Liver (tissue), 9 donors: ENCODE data around the gene SLC7A14. TPM values are rescaled to one million over a fixed set of nuclear protein-coding genes. Genes with fewer than 3 reads are reported as not detected.

ENCODE experiments used
- DNase-seq: peaks from one replicate; pipeline ENCODE4 v3.0.0-alpha.2; 2017; ENCODE audit warnings: low spot score
- H3K27ac ChIP-seq, 2 donors: one replicate each; pipeline ENCODE4 v1.7.0; 2013; ENCODE audit warnings: inconsistent platforms in 2 of 2, low read length in 2 of 2, control low read depth in 1 of 2, low read depth in 1 of 2, mild to moderate bottlenecking in 1 of 2
- H3K27me3 ChIP-seq, 4 donors: one replicate each; pipeline versions ENCODE4 v1.6.1 to v1.7.0; 2013; ENCODE audit warnings: low read length in 3 of 4, inconsistent platforms in 1 of 4, mild to moderate bottlenecking in 1 of 4, moderate library complexity in 1 of 4; ENCODE audit not compliant: control insufficient read depth in 4 of 4, insufficient read depth in 4 of 4
- H3K36me3 ChIP-seq, 4 donors: one replicate each; pipeline versions ENCODE4 v1.6.1 to v1.7.0; 2013; ENCODE audit warnings: low read length in 3 of 4, mild to moderate bottlenecking in 3 of 4, low read depth in 1 of 4, moderate library complexity in 1 of 4; ENCODE audit not compliant: control insufficient read depth in 4 of 4, insufficient read depth in 3 of 4
- H3K4me1 ChIP-seq, 4 donors: one replicate each; pipeline versions ENCODE4 v1.6.1 to v1.7.0; 2013; ENCODE audit warnings: low read length in 3 of 4, mild to moderate bottlenecking in 3 of 4, moderate library complexity in 1 of 4; ENCODE audit not compliant: control insufficient read depth in 4 of 4, insufficient read depth in 4 of 4
- H3K4me3 ChIP-seq, 3 donors: one replicate each; pipeline versions ENCODE4 v1.6.1 to v1.7.0; 2013; ENCODE audit warnings: low read length in 3 of 3, control low read depth in 1 of 3, low read depth in 1 of 3, mild to moderate bottlenecking in 1 of 3
- H3K9ac ChIP-seq, 2 donors: one replicate each; pipeline ENCODE4 v1.7.0; 2013; ENCODE audit warnings: low read length in 2 of 2, mild to moderate bottlenecking in 2 of 2, moderate library complexity in 2 of 2, control low read depth in 1 of 2, low read depth in 1 of 2
- H3K9me3 ChIP-seq, 4 donors: one replicate each; pipeline versions ENCODE4 v1.6.1 to v1.7.0; 2013; ENCODE audit warnings: low read length in 3 of 4; ENCODE audit not compliant: control insufficient read depth in 4 of 4
- ATF3 ChIP-seq: IDR thresholded peaks from 2 replicates; pipeline ENCODE4 v1.6.1; 2016; ENCODE audit warnings: antibody characterized with exemption
- EGR1 ChIP-seq, 2 donors: IDR thresholded peaks; 2 replicates each; pipeline ENCODE4 v1.6.1; 2016 to 2018; ENCODE audit warnings: antibody characterized with exemption in 2 of 2, low read depth in 2 of 2
- FOXA1 ChIP-seq: IDR thresholded peaks from 2 replicates; pipeline ENCODE4 v1.6.1; 2016; ENCODE audit warnings: antibody characterized with exemption
- FOXA2 ChIP-seq: IDR thresholded peaks from 2 replicates; pipeline ENCODE4 v1.6.1; 2016; ENCODE audit warnings: antibody characterized with exemption
- GABPA ChIP-seq, 2 donors: IDR thresholded peaks in 1 of 2; conservative IDR thresholded peaks in 1 of 2; 2 replicates each; pipeline ENCODE4 v1.6.1; 2016; ENCODE audit warnings: antibody characterized with exemption in 2 of 2, mild to moderate bottlenecking in 1 of 2, moderate library complexity in 1 of 2
- HNF4A ChIP-seq, 2 donors: conservative IDR thresholded peaks; 2 replicates each; pipeline ENCODE4 v1.6.1; 2016; ENCODE audit warnings: antibody characterized with exemption in 2 of 2, mild to moderate bottlenecking in 2 of 2
- HNF4G ChIP-seq: IDR thresholded peaks from 2 replicates; pipeline ENCODE4 v1.6.1; 2016; ENCODE audit warnings: antibody characterized with exemption
- JUND ChIP-seq, 2 donors: IDR thresholded peaks; 2 replicates each; pipeline ENCODE4 v1.6.1; 2016; ENCODE audit warnings: antibody characterized with exemption in 2 of 2
- MAX ChIP-seq: IDR thresholded peaks from 2 replicates; pipeline ENCODE4 v1.6.1; 2016; ENCODE audit warnings: antibody characterized with exemption
- NR2F2 ChIP-seq: IDR thresholded peaks from 2 replicates; pipeline ENCODE4 v1.6.1; 2016; ENCODE audit warnings: antibody characterized with exemption
- RAD21 ChIP-seq, 2 donors: IDR thresholded peaks; 2 replicates each; pipeline ENCODE4 v1.6.1; 2016; ENCODE audit warnings: antibody characterized with exemption in 2 of 2, mild to moderate bottlenecking in 2 of 2
- REST ChIP-seq: IDR thresholded peaks from 2 replicates; pipeline ENCODE4 v1.6.1; 2016; ENCODE audit warnings: antibody characterized with exemption, mild to moderate bottlenecking
- RXRA ChIP-seq, 2 donors: IDR thresholded peaks; 2 replicates each; pipeline ENCODE4 v1.6.1; 2017 to 2018; ENCODE audit warnings: antibody characterized with exemption in 2 of 2, mild to moderate bottlenecking in 1 of 2
- SP1 ChIP-seq: IDR thresholded peaks from 2 replicates; pipeline ENCODE4 v1.6.1; 2018; ENCODE audit warnings: antibody characterized with exemption, mild to moderate bottlenecking
- TAF1 ChIP-seq: conservative IDR thresholded peaks from 2 replicates; pipeline ENCODE4 v1.6.1; 2016; ENCODE audit warnings: antibody characterized with exemption, mild to moderate bottlenecking
- YY1 ChIP-seq: IDR thresholded peaks from 2 replicates; pipeline ENCODE4 v1.6.1; 2016; ENCODE audit warnings: antibody characterized with exemption, mild to moderate bottlenecking
- WGBS: extraction: QIAGEN DNeasy Blood & Tissue Kit; methylation state at CpG from one replicate; pipeline ENCODE4 v1.1.7; 2013; 5-methylcytosine and 5-hydroxymethylcytosine counted together
- polyA plus RNA-seq, 2 donors: library from polyadenylated mRNA; stranded (reverse) in 1 of 2; unstranded in 1 of 2; fragments of 200-250 nt in 1 of 2; fragments of >200 nt in 1 of 2; fragmentation: Nextera tagmentation in 1 of 2; extraction: Ambion mirVana in 1 of 2; gene quantifications; one replicate each; pipeline versions ENCODE4 v1.2.1 to v1.2.3, GENCODE V29; 2013 to 2015
- total RNA-seq, 2 donors: library from RNA; depleted of rRNA; stranded (reverse); fragments of >200 nt; gene quantifications; one replicate each; pipeline ENCODE4 v1.2.3, GENCODE V29; 2014
- TF ChIP-seq, protein P1 (sequence below): IDR thresholded peaks from 2 replicates; pipeline ENCODE4 v1.6.1; 2016; ENCODE audit warnings: antibody characterized with exemption
- TF ChIP-seq, protein P2 (sequence below): fragments of 150-350 bp; IDR thresholded peaks from 2 replicates; pipeline ENCODE4 v1.5.1; 2017; ENCODE audit warnings: improper control_type of control experiment, low read depth, low read length; ENCODE audit not compliant: missing input control
- donor health status: healthy.
- donor health status: healthy.
- donor health status: healthy.
- donor health status: healthy.
- donor health status: healthy.

The SLC7A14 gene
- total and polyA plus RNA-seq, 4 donors: under 0.01 to 0.01 (median under 0.01) TPM; not detected in 1

GRCh38 chr3:170473358-170473757 is 112.5 kb downstream of the SLC7A14 start:
- 58% methylated on average over 3 of the region's 3 CpGs for WGBS
- H3K4me1 ChIP-seq: peaks cover 0 to 4% (median 0%) of the 10 kb centered on the region in 4 donors
- TF ChIP-seq HNF4G (no peak), RXRA (IDR thresholded peaks at IDR 0.05) (no peak), RAD21 (IDR thresholded peaks at IDR 0.05) (no peak), EGR1 (IDR thresholded peaks at IDR 0.05; ENCODE audit: low read depth in 2 of 2) (no peak), YY1 (no peak), GABPA (IDR thresholded peaks at IDR 0.05 in 1 of 2, conservative IDR thresholded peaks at IDR 0.05 in 1 of 2) (no peak), FOXA2 (no peak), SP1 (no peak), ATF3 (no peak), HNF4A (conservative IDR thresholded peaks at IDR 0.05) (no peak), NR2F2 (no peak), FOXA1 (no peak), MAX (no peak), JUND (IDR thresholded peaks at IDR 0.05) (no peak), REST (no peak), TAF1 (no peak)
- TF ChIP-seq, protein P1, sequence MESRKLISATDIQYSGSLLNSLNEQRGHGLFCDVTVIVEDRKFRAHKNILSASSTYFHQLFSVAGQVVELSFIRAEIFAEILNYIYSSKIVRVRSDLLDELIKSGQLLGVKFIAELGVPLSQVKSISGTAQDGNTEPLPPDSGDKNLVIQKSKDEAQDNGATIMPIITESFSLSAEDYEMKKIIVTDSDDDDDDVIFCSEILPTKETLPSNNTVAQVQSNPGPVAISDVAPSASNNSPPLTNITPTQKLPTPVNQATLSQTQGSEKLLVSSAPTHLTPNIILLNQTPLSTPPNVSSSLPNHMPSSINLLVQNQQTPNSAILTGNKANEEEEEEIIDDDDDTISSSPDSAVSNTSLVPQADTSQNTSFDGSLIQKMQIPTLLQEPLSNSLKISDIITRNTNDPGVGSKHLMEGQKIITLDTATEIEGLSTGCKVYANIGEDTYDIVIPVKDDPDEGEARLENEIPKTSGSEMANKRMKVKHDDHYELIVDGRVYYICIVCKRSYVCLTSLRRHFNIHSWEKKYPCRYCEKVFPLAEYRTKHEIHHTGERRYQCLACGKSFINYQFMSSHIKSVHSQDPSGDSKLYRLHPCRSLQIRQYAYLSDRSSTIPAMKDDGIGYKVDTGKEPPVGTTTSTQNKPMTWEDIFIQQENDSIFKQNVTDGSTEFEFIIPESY: no peak
- TF ChIP-seq, protein P2, sequence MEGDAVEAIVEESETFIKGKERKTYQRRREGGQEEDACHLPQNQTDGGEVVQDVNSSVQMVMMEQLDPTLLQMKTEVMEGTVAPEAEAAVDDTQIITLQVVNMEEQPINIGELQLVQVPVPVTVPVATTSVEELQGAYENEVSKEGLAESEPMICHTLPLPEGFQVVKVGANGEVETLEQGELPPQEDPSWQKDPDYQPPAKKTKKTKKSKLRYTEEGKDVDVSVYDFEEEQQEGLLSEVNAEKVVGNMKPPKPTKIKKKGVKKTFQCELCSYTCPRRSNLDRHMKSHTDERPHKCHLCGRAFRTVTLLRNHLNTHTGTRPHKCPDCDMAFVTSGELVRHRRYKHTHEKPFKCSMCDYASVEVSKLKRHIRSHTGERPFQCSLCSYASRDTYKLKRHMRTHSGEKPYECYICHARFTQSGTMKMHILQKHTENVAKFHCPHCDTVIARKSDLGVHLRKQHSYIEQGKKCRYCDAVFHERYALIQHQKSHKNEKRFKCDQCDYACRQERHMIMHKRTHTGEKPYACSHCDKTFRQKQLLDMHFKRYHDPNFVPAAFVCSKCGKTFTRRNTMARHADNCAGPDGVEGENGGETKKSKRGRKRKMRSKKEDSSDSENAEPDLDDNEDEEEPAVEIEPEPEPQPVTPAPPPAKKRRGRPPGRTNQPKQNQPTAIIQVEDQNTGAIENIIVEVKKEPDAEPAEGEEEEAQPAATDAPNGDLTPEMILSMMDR: no peak

More at GRCh38 chr3:170473358-170473757, 112.5 kb downstream of the SLC7A14 start:
- Histone ChIP-seq H3K27ac (no peak overlapping the region), H3K9ac (no peak overlapping the region), H3K9me3 (no peaks in the 10 kb centered on the region), H3K36me3 (no peaks in the 10 kb centered on the region), H3K4me3 (no peak overlapping the region), H3K27me3 (no peaks in the 10 kb centered on the region)
- DNase-seq: no peak
